SK-N-SH treated with all-trans-retinoic acid at 6 μM for 48 hours (cell line): Measurements from ENCODE around the gene PSMD10.

ENCODE experiments used
- ZNF70 ChIP-seq: fragments of 450-650 bp; formaldehyde crosslinking; IDR thresholded peaks from 2 replicates; pipeline ENCODE4 v1.5.0; 2020; ENCODE audit warnings: mild to moderate bottlenecking, moderate library complexity
- TF ChIP-seq, protein P1 (sequence below): fragments of 250-450 bp; sonication (Bioruptor Pico); IDR thresholded peaks from 2 replicates; pipeline ENCODE4 v1.8.0; 2020; ENCODE audit warnings: mild to moderate bottlenecking, moderate library complexity, borderline replicate concordance

GRCh38 chrX:108138814-108139702, 47.7 kb upstream of the PSMD10 start:
- TF ChIP-seq, protein P1, sequence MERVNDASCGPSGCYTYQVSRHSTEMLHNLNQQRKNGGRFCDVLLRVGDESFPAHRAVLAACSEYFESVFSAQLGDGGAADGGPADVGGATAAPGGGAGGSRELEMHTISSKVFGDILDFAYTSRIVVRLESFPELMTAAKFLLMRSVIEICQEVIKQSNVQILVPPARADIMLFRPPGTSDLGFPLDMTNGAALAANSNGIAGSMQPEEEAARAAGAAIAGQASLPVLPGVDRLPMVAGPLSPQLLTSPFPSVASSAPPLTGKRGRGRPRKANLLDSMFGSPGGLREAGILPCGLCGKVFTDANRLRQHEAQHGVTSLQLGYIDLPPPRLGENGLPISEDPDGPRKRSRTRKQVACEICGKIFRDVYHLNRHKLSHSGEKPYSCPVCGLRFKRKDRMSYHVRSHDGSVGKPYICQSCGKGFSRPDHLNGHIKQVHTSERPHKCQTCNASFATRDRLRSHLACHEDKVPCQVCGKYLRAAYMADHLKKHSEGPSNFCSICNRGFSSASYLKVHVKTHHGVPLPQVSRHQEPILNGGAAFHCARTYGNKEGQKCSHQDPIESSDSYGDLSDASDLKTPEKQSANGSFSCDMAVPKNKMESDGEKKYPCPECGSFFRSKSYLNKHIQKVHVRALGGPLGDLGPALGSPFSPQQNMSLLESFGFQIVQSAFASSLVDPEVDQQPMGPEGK (CRISPR knock-in tag), result no peak
- TF ChIP-seq ZNF70, result no peak
